A549 (cell line): ENCODE measurements around the gene STOX1.

Source experiments
- CTCF ChIP-seq: fragments of >200 bp; sonication (Bioruptor Twin); formaldehyde crosslinking; IDR thresholded peaks from 3 replicates; pipeline ENCODE4 v1.5.1; 2016
- ELK1 ChIP-seq: fragments of 150-350 bp; IDR thresholded peaks from 2 replicates; pipeline ENCODE4 v1.6.1; 2014; ENCODE audit warnings: low read depth, mild to moderate bottlenecking, low read length
- EP300 ChIP-seq, 2 experiments: fragments of >200 bp; sonication (Bioruptor Twin); formaldehyde crosslinking; IDR thresholded peaks; 2 replicates in 1 of 2; 3 replicates in 1 of 2; pipeline ENCODE4 v1.6.1; 2016 to 2017
- PBX3 ChIP-seq: IDR thresholded peaks from 2 replicates; pipeline ENCODE4 v1.6.1; 2012
- POLR2AphosphoS2 ChIP-seq: conservative IDR thresholded peaks from 2 replicates; pipeline ENCODE4 v1.6.1; 2012; ENCODE audit warnings: low read length, improper control_type of control experiment, inconsistent platforms
- RCOR1 ChIP-seq: fragments of 150-350 bp; IDR thresholded peaks from 2 replicates; pipeline ENCODE4 v1.6.1; 2014; ENCODE audit warnings: antibody characterized with exemption, low read length, low read depth
- SMC3 ChIP-seq: fragments of >200 bp; sonication (Bioruptor Twin); formaldehyde crosslinking; IDR thresholded peaks from 3 replicates; pipeline ENCODE4 v1.6.1; 2018; ENCODE audit warnings: inconsistent platforms
- ZFP36 ChIP-seq: fragments of 450-650 bp; IDR thresholded peaks from 2 replicates; pipeline ENCODE4 v1.6.1; 2014; ENCODE audit warnings: borderline replicate concordance; ENCODE audit not compliant: partially characterized antibody

GRCh38 chr10:68861253-68861652, 33.9 kb downstream of the STOX1 start:
- TF ChIP-seq ZFP36 (no peak), SMC3 (no peak), EP300 (IDR thresholded peaks at IDR 0.05) (no peak), CTCF (no peak), RCOR1 (no peak), PBX3 (no peak), POLR2AphosphoS2 (no peak), ELK1 (no peak)
